T-helper 9 cell (primary cell): ENCODE results near the gene WDR5.
A peak's percentile ranks its signal among the peaks of the same experiment; 100 is the strongest.

Source experiments
- DNase-seq: peaks from one replicate; pipeline ENCODE4 v3.0.0-alpha.2; 2020

Gene WDR5

GRCh38 chr9:134159566-134160245 lies 23.8 kb downstream of the WDR5 start:
- no peak for DNase-seq

GRCh38 chr9:134161647-134162046 lies 25.8 kb downstream of the WDR5 start:
- no peak for DNase-seq

- no peak for DNase-seq
Observed at GRCh38 chr9:134162212-134162775, 26.4 kb downstream of the WDR5 start.

- no peak for DNase-seq
Observed at GRCh38 chr9:134162926-134163370, 27.1 kb downstream of the WDR5 start.

GRCh38 chr9:134163371-134164196 lies 27.7 kb downstream of the WDR5 start:
- DNase-seq: peak; percentile 57

GRCh38 chr9:134164879-134165278 lies 29.0 kb downstream of the WDR5 start:
- no peak for DNase-seq

GRCh38 chr9:134165357-134166315 lies 29.8 kb downstream of the WDR5 start:
- DNase-seq: peak; percentile 30

GRCh38 chr9:134166374-134166773 lies 30.5 kb downstream of the WDR5 start:
- no peak for DNase-seq

- no peak for DNase-seq
Observed at GRCh38 chr9:134167530-134167931, 31.6 kb downstream of the WDR5 start.

- no peak for DNase-seq
Observed at GRCh38 chr9:134168757-134169550, 33.1 kb downstream of the WDR5 start.

GRCh38 chr9:134169724-134170401 lies 34.0 kb downstream of the WDR5 start:
- DNase-seq: no peak

GRCh38 chr9:134170532-134171315 lies 34.8 kb downstream of the WDR5 start:
- no peak for DNase-seq

- DNase-seq: no peak
Observed at GRCh38 chr9:134171316-134172197, 35.7 kb downstream of the WDR5 start.

GRCh38 chr9:134172198-134173126 lies 36.6 kb downstream of the WDR5 start:
- DNase-seq: no peak

GRCh38 chr9:134173127-134174072 lies 37.5 kb downstream of the WDR5 start:
- no peak for DNase-seq

- no peak for DNase-seq
Observed at GRCh38 chr9:134174073-134174449, 38.2 kb downstream of the WDR5 start.
